SU-DHL-6 (cell line): ENCODE results near the gene NOTCH4.

Source experiments
- H2AFZ ChIP-seq: fragments of 200-600 bp; sonication (generic); 2 replicates; pipeline ENCODE4 v1.6.1; 2014; ENCODE audit warnings: low read depth, mild to moderate bottlenecking, moderate library complexity, mixed read lengths, antibody characterized with exemption, low read length; ENCODE audit not compliant: severe bottlenecking
- H3F3A ChIP-seq: fragments of 200-600 bp; shearing (Covaris generic); 2 replicates; pipeline ENCODE4 v1.6.0; 2016; ENCODE audit warnings: antibody characterized with exemption, mild to moderate bottlenecking; ENCODE audit not compliant: insufficient read depth
- H3K27ac ChIP-seq: fragments of 200-600 bp; sonication (generic); 2 replicates; pipeline ENCODE4 v1.5.1; 2016; ENCODE audit warnings: low read depth, mild to moderate bottlenecking, low read length, moderate library complexity, mixed read lengths
- H3K27me3 ChIP-seq: fragments of 200-600 bp; sonication (generic), shearing (Covaris generic); 2 replicates; pipeline ENCODE4 v1.6.0; 2014; ENCODE audit warnings: mild to moderate bottlenecking, low read length
- H3K36me3 ChIP-seq: fragments of 200-600 bp; sonication (generic); 2 replicates; pipeline ENCODE4 v1.6.1; 2014; ENCODE audit warnings: mild to moderate bottlenecking, low read length, mixed read lengths
- H3K4me2 ChIP-seq: fragments of 300-600, 200-600 bp; shearing (Covaris generic), sonication (generic); 2 replicates; pipeline ENCODE4 v1.6.0; 2014; ENCODE audit warnings: low read length, low read depth, mild to moderate bottlenecking; ENCODE audit not compliant: poor library complexity, severe bottlenecking
- H3K4me3 ChIP-seq: fragments of 200-600 bp; sonication (generic); 2 replicates; pipeline ENCODE4 v1.5.1; 2014; ENCODE audit warnings: antibody characterized with exemption, low read length, mild to moderate bottlenecking, mixed read lengths; ENCODE audit not compliant: insufficient read depth, poor library complexity, severe bottlenecking
- H3K79me2 ChIP-seq: fragments of 200-600 bp; sonication (generic); 2 replicates; pipeline ENCODE4 v1.6.1; 2014; ENCODE audit warnings: mild to moderate bottlenecking, low read length, moderate library complexity; ENCODE audit not compliant: insufficient read depth
- H3K9ac ChIP-seq: fragments of 200-600 bp; sonication (generic); 2 replicates; pipeline ENCODE4 v1.7.0; 2014; ENCODE audit warnings: mild to moderate bottlenecking, low read length
- H3K9me2 ChIP-seq: fragments of 200-600 bp; sonication (generic); replicated peaks from 2 replicates; pipeline ENCODE4 v1.6.1; 2014; ENCODE audit warnings: low read length; ENCODE audit not compliant: insufficient read depth
- H3K9me3 ChIP-seq: fragments of 200-600 bp; sonication (generic); 2 replicates; pipeline ENCODE4 v1.6.1; 2014; ENCODE audit warnings: low read length, mixed read lengths; ENCODE audit not compliant: insufficient read depth
- H4K20me1 ChIP-seq: fragments of 200-600 bp; sonication (generic); 2 replicates; pipeline ENCODE4 v1.6.1; 2014; ENCODE audit warnings: low read depth, mild to moderate bottlenecking, antibody characterized with exemption, low read length, moderate library complexity, mixed read lengths
- EZH2phosphoT487 ChIP-seq: fragments of 200-600 bp; sonication (generic), shearing (Covaris generic); conservative IDR thresholded peaks from 2 replicates; pipeline ENCODE4 v1.6.1; 2018; ENCODE audit warnings: mild to moderate bottlenecking, antibody characterized with exemption, low read length, moderate library complexity, mixed read lengths
- TF ChIP-seq, protein P1 (sequence below): fragments of 200-600 bp; sonication (generic); IDR thresholded peaks from one replicate; pipeline ENCODE4 v1.5.1; 2017; ENCODE audit warnings: antibody characterized with exemption, mild to moderate bottlenecking, low read length, moderate library complexity; ENCODE audit not compliant: insufficient read depth, poor library complexity, severe bottlenecking

The NOTCH4 gene

DNA sequence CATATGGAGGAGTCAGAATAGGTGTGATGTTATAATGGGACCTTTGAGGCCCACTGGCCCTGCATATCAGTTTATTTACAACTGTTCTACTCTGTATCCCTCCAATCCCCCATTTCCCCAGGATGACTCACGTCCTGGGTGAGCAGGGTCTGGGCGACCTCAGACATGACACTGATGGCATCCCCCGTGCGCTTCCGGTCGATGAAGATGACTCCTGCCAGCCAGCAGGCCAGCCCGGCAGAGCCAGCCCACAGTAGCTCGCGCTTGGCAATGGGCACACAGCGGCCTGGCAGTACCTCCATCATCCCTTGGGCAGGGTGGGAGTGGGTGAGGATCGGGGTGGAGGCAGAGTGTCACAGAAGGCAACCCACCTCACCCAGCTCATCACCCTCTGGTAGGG lies 53.6 kb downstream of the NOTCH4 start:
- H3K79me2 ChIP-seq, result peaks cover 14% of the 10 kb centered on the region
- H3K27ac ChIP-seq, result no peak overlapping the region
- no peaks in the 10 kb centered on the region for H3K9me2 ChIP-seq
- no peaks in the 10 kb centered on the region for H3K9me3 ChIP-seq
- no peaks in the 10 kb centered on the region for H3F3A ChIP-seq
- H3K9ac ChIP-seq, result no peak overlapping the region
- TF ChIP-seq EZH2phosphoT487, result no peak
- no peaks in the 10 kb centered on the region for H3K27me3 ChIP-seq
- no peak overlapping the region for H2AFZ ChIP-seq
- H3K36me3 ChIP-seq, result no peaks in the 10 kb centered on the region
- H3K4me2 ChIP-seq, result no peak overlapping the region
- H4K20me1 ChIP-seq, result no peaks in the 10 kb centered on the region
- no peak overlapping the region for H3K4me3 ChIP-seq

DNA sequence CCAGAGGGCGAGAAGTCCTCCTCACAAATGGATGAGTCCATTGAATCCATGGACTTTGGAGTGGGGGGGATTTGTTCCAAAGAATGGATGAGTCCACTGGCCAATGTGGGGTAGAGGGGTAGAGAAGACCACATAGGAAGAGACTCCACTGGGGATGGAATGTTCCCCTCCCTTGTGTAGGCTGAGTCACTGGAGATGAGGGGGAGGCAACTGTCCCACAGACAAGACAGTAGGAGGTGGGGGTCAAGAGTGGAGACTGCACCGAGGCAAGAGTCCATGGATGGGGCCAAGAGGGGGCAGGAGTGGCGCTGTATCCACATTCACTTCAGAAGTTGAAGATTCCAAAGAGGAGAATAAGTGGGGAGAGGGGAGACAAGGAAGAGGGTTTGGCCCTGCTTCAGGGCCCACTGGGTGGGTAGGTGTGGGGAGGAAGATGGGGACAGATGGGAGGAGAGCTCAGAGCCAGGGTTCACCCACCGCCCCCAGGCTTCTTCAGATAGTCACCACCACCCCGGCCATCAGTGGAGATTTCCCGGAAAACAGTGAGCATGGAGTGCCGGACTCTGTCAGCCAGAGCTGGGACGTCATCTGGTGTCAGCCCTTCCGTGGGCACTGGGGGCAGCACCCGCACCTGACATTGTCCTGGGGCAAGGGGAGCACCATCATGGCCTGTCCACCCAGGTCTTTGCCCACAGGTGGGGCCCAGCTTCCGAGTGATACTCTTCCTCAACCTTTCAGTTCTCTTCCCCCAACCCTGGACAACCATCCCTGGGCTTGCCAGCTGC lies 54.9 kb downstream of the NOTCH4 start:
- Histone ChIP-seq H3K9me2 (no peaks in the 10 kb centered on the region), H3F3A (no peaks in the 10 kb centered on the region), H3K79me2 (peaks cover under 1% of the 10 kb centered on the region; the same call in 1 of the 2 replicates), H3K36me3 (no peaks in the 10 kb centered on the region), H3K4me3 (no peak overlapping the region), H3K9me3 (no peaks in the 10 kb centered on the region), H3K9ac (no peak overlapping the region), H2AFZ (no peak overlapping the region), H3K27ac (no peak overlapping the region), H3K4me2 (no peak overlapping the region), H3K27me3 (no peaks in the 10 kb centered on the region), H4K20me1 (no peaks in the 10 kb centered on the region)
- TF ChIP-seq EZH2phosphoT487, result no peak
- TF ChIP-seq, protein P1, sequence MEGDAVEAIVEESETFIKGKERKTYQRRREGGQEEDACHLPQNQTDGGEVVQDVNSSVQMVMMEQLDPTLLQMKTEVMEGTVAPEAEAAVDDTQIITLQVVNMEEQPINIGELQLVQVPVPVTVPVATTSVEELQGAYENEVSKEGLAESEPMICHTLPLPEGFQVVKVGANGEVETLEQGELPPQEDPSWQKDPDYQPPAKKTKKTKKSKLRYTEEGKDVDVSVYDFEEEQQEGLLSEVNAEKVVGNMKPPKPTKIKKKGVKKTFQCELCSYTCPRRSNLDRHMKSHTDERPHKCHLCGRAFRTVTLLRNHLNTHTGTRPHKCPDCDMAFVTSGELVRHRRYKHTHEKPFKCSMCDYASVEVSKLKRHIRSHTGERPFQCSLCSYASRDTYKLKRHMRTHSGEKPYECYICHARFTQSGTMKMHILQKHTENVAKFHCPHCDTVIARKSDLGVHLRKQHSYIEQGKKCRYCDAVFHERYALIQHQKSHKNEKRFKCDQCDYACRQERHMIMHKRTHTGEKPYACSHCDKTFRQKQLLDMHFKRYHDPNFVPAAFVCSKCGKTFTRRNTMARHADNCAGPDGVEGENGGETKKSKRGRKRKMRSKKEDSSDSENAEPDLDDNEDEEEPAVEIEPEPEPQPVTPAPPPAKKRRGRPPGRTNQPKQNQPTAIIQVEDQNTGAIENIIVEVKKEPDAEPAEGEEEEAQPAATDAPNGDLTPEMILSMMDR, result no peak

DNA sequence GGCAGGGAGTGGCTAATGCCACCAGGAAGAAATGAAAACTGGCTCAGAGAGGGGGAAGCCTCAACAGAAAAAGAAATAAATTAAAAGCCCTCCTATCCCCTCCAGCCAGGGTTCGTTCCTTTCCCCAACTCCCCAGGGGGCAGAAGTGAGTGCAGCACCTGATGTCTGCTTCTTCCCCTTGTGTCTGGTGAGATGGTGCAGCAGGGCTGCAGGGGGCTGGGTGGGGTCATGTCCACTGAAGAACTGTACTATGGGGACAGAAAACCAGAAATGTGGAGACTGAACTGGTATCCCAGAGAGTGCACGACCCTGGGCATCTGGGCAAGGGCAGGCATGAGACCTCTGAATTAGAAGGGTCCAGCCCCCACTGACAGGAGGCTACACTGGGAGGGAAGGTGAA lies 55.5 kb downstream of the NOTCH4 start:
- H4K20me1 ChIP-seq, result no peaks in the 10 kb centered on the region
- 0 out of 2 replicates have a peak overlapping the region, but pooled peaks have one; percentile 2 for H3K27ac ChIP-seq
- no peaks in the 10 kb centered on the region for H3K36me3 ChIP-seq
- TF ChIP-seq, protein P1, result no peak
- H3K9me3 ChIP-seq, result no peaks in the 10 kb centered on the region
- no peaks in the 10 kb centered on the region for H3K27me3 ChIP-seq
- H3F3A ChIP-seq, result no peaks in the 10 kb centered on the region
- no peak overlapping the region for H3K4me3 ChIP-seq
- H3K79me2 ChIP-seq, result no peaks in the 10 kb centered on the region; the same call in 1 of the 2 replicates
- H2AFZ ChIP-seq, result no peak overlapping the region
- H3K9me2 ChIP-seq, result no peaks in the 10 kb centered on the region
- H3K4me2 ChIP-seq, result no peak overlapping the region
- H3K9ac ChIP-seq, result no peak overlapping the region

DNA sequence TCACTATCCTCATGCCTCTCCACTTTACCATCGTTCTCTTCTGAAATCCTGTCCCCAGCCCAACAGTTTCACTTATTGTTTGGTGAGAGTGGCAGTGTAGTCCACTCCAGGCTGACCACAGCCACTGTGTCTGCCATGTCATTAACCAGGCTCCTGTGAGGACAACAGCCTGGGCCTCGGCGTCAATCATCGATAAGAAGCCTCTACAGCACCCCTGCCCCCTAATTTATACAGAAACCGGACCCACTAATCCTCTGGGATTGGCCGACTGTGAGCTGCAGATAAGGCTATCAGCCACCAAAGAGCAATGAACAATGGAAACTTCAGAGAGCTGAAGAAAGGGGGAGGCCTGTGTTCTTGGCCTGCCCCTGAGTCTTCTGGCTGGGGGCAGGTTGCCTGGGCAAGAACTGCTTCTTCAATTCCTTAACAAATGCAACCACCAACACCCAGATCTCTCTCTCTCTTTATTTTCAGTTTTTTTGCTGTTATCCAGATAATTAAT lies 56.1 kb downstream of the NOTCH4 start:
- H3K79me2 ChIP-seq, result no peaks in the 10 kb centered on the region
- H3K27ac ChIP-seq, result 0 out of 2 replicates have a peak overlapping the region, but pooled peaks have one; percentile 2
- no peaks in the 10 kb centered on the region for H3F3A ChIP-seq
- no peak overlapping the region for H3K9ac ChIP-seq
- no peaks in the 10 kb centered on the region for H3K9me2 ChIP-seq
- H3K9me3 ChIP-seq, result no peaks in the 10 kb centered on the region
- no peaks in the 10 kb centered on the region for H3K36me3 ChIP-seq
- H3K4me2 ChIP-seq, result no peak overlapping the region
- no peak overlapping the region for H2AFZ ChIP-seq
- no peaks in the 10 kb centered on the region for H4K20me1 ChIP-seq
- H3K27me3 ChIP-seq, result no peaks in the 10 kb centered on the region
- TF ChIP-seq, protein P1, result no peak
- no peak for TF ChIP-seq EZH2phosphoT487
- H3K4me3 ChIP-seq, result no peak overlapping the region
